OCI-LY1 (cell line): ENCODE results near the gene CPLANE2.

Experiments used
- H2AFZ ChIP-seq: fragments of 200-600 bp; sonication (generic), shearing (Covaris generic); 2 replicates; pipeline ENCODE4 v1.6.0; 2014; ENCODE audit warnings: antibody characterized with exemption, mild to moderate bottlenecking, low read length
- H3F3A ChIP-seq: fragments of 200-600 bp; sonication (generic), shearing (Covaris generic); 2 replicates; pipeline ENCODE4 v1.6.0; 2014; ENCODE audit warnings: mild to moderate bottlenecking, antibody characterized with exemption, low read length, moderate library complexity; ENCODE audit not compliant: insufficient read depth
- H3K27ac ChIP-seq: fragments of 200-600 bp; sonication (generic); 2 replicates; pipeline ENCODE4 v1.5.1; 2014; ENCODE audit warnings: low read length, mixed run types, mild to moderate bottlenecking, low read depth; ENCODE audit not compliant: poor library complexity, severe bottlenecking
- H3K27me3 ChIP-seq: fragments of 200-600 bp; sonication (generic); 2 replicates; pipeline ENCODE4 v1.6.0; 2014; ENCODE audit warnings: antibody characterized with exemption, mild to moderate bottlenecking, low read length, moderate library complexity; ENCODE audit not compliant: insufficient read depth
- H3K36me3 ChIP-seq: fragments of 200-600 bp; sonication (generic); 2 replicates; pipeline ENCODE4 v1.6.1; 2014; ENCODE audit warnings: mild to moderate bottlenecking, antibody characterized with exemption, low read length, moderate library complexity, mixed read lengths; ENCODE audit not compliant: insufficient read depth
- H3K4me1 ChIP-seq: fragments of 200-600 bp; sonication (generic); 2 replicates; pipeline ENCODE4 v1.5.1; 2014; ENCODE audit warnings: mild to moderate bottlenecking, low read length, moderate library complexity; ENCODE audit not compliant: insufficient read depth, severe bottlenecking
- H3K4me2 ChIP-seq: fragments of 200-600 bp; sonication (generic), shearing (Covaris generic); 2 replicates; pipeline ENCODE4 v1.6.1; 2014; ENCODE audit warnings: low read length
- H3K4me3 ChIP-seq: fragments of 200-600 bp; sonication (generic); 2 replicates; pipeline ENCODE4 v1.5.1; 2014; ENCODE audit warnings: low read length, low read depth, mild to moderate bottlenecking, mixed read lengths; ENCODE audit not compliant: poor library complexity, severe bottlenecking
- H3K79me2 ChIP-seq: fragments of 200-600 bp; shearing (Covaris generic); 2 replicates; pipeline ENCODE4 v1.6.1; 2016; ENCODE audit warnings: mixed run types, low read length, mixed read lengths; ENCODE audit not compliant: insufficient read depth
- H3K9ac ChIP-seq: fragments of 200-600 bp; sonication (generic), shearing (Covaris generic); 2 replicates; pipeline ENCODE4 v1.6.1; 2014; ENCODE audit warnings: mild to moderate bottlenecking, low read length, mixed read lengths
- H3K9me2 ChIP-seq: fragments of 200-600 bp; sonication (generic), shearing (Covaris generic); 2 replicates; pipeline ENCODE4 v1.6.1; 2014; ENCODE audit warnings: low read depth, mild to moderate bottlenecking, low read length, mixed read lengths
- H3K9me3 ChIP-seq: fragments of 200-600 bp; shearing (Covaris generic); 2 replicates; pipeline ENCODE4 v1.6.1; 2014; ENCODE audit warnings: low read length, mixed read lengths
- H4K20me1 ChIP-seq: fragments of 200-600 bp; sonication (generic), shearing (Covaris generic); 2 replicates; pipeline ENCODE4 v1.6.0; 2016; ENCODE audit warnings: mild to moderate bottlenecking, low read length; ENCODE audit not compliant: insufficient read depth
- CTCF ChIP-seq: fragments of 200-600 bp; sonication (generic), shearing (Covaris generic); IDR thresholded peaks from 2 replicates; pipeline ENCODE4 v1.5.1; 2017; ENCODE audit warnings: mild to moderate bottlenecking, antibody characterized with exemption, low read length, moderate library complexity, mixed read lengths
- EZH2 ChIP-seq: fragments of 200-600 bp; sonication (generic), shearing (Covaris generic); IDR thresholded peaks from 2 replicates; pipeline ENCODE4 v1.8.0; 2017; ENCODE audit warnings: borderline replicate concordance, mixed run types, mild to moderate bottlenecking, antibody characterized with exemption, low read length, moderate library complexity, mixed read lengths

CPLANE2 gene

GRCh38 chr1:16233431-16233830 lies 3.6 kb downstream of the CPLANE2 start:
- Histone ChIP-seq H3K27ac (no peak overlapping the region), H3K36me3 (no peaks in the 10 kb centered on the region), H3F3A (no peaks in the 10 kb centered on the region), H3K9me2 (no peaks in the 10 kb centered on the region), H3K9me3 (no peaks in the 10 kb centered on the region), H2AFZ (no peak overlapping the region), H3K27me3 (no peaks in the 10 kb centered on the region), H4K20me1 (no peaks in the 10 kb centered on the region), H3K4me1 (peaks cover 22% of the 10 kb centered on the region), H3K4me2 (no peak overlapping the region), H3K4me3 (no peak overlapping the region), H3K9ac (no peak overlapping the region), H3K79me2 (no peaks in the 10 kb centered on the region)
- TF ChIP-seq CTCF (no peak), EZH2 (no peak)

GRCh38 chr1:16232316-16232710 lies 4.7 kb downstream of the CPLANE2 start:
- Histone ChIP-seq H3K4me3 (no peak overlapping the region), H3K9me2 (no peaks in the 10 kb centered on the region), H3K27me3 (no peaks in the 10 kb centered on the region), H3K4me1 (peaks cover 16% of the 10 kb centered on the region), H3K9me3 (no peaks in the 10 kb centered on the region), H3F3A (no peaks in the 10 kb centered on the region), H4K20me1 (no peaks in the 10 kb centered on the region), H3K27ac (no peak overlapping the region), H2AFZ (no peak overlapping the region), H3K4me2 (no peak overlapping the region), H3K36me3 (no peaks in the 10 kb centered on the region), H3K9ac (no peak overlapping the region), H3K79me2 (no peaks in the 10 kb centered on the region)
- TF ChIP-seq EZH2 = no peak
- TF ChIP-seq CTCF = no peak

- H2AFZ ChIP-seq = no peak overlapping the region
- no peaks in the 10 kb centered on the region for H3K36me3 ChIP-seq
These were observed 5.4 kb downstream of the CPLANE2 start for GRCh38 chr1:16231331-16232315.

More at GRCh38 chr1:16231331-16232315, 5.4 kb downstream of the CPLANE2 start:
- no peak for TF ChIP-seq EZH2
- no peak for TF ChIP-seq CTCF
- H3F3A ChIP-seq = no peaks in the 10 kb centered on the region
- H3K9ac ChIP-seq = no peak overlapping the region
- H3K79me2 ChIP-seq = no peaks in the 10 kb centered on the region
- H3K9me2 ChIP-seq = no peaks in the 10 kb centered on the region
- no peak overlapping the region for H3K4me2 ChIP-seq
- no peaks in the 10 kb centered on the region for H4K20me1 ChIP-seq
- no peak overlapping the region for H3K27ac ChIP-seq
- no peak overlapping the region for H3K4me3 ChIP-seq
- peaks cover 13% of the 10 kb centered on the region for H3K4me1 ChIP-seq
- H3K27me3 ChIP-seq = no peaks in the 10 kb centered on the region
- no peaks in the 10 kb centered on the region for H3K9me3 ChIP-seq
